HUDEP-2 (cell line): ENCODE data around the gene TRAPPC10.

Experiments used
- DNase-seq, 76 experiments: peaks; one replicate each; lab custom pipeline; 2025; ENCODE audit not compliant: unreplicated experiment in 76 of 76; lab: John Stamatoyannopoulos, UW

TRAPPC10 gene, protein sequence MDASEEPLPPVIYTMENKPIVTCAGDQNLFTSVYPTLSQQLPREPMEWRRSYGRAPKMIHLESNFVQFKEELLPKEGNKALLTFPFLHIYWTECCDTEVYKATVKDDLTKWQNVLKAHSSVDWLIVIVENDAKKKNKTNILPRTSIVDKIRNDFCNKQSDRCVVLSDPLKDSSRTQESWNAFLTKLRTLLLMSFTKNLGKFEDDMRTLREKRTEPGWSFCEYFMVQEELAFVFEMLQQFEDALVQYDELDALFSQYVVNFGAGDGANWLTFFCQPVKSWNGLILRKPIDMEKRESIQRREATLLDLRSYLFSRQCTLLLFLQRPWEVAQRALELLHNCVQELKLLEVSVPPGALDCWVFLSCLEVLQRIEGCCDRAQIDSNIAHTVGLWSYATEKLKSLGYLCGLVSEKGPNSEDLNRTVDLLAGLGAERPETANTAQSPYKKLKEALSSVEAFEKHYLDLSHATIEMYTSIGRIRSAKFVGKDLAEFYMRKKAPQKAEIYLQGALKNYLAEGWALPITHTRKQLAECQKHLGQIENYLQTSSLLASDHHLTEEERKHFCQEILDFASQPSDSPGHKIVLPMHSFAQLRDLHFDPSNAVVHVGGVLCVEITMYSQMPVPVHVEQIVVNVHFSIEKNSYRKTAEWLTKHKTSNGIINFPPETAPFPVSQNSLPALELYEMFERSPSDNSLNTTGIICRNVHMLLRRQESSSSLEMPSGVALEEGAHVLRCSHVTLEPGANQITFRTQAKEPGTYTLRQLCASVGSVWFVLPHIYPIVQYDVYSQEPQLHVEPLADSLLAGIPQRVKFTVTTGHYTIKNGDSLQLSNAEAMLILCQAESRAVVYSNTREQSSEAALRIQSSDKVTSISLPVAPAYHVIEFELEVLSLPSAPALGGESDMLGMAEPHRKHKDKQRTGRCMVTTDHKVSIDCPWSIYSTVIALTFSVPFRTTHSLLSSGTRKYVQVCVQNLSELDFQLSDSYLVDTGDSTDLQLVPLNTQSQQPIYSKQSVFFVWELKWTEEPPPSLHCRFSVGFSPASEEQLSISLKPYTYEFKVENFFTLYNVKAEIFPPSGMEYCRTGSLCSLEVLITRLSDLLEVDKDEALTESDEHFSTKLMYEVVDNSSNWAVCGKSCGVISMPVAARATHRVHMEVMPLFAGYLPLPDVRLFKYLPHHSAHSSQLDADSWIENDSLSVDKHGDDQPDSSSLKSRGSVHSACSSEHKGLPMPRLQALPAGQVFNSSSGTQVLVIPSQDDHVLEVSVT

DNA sequence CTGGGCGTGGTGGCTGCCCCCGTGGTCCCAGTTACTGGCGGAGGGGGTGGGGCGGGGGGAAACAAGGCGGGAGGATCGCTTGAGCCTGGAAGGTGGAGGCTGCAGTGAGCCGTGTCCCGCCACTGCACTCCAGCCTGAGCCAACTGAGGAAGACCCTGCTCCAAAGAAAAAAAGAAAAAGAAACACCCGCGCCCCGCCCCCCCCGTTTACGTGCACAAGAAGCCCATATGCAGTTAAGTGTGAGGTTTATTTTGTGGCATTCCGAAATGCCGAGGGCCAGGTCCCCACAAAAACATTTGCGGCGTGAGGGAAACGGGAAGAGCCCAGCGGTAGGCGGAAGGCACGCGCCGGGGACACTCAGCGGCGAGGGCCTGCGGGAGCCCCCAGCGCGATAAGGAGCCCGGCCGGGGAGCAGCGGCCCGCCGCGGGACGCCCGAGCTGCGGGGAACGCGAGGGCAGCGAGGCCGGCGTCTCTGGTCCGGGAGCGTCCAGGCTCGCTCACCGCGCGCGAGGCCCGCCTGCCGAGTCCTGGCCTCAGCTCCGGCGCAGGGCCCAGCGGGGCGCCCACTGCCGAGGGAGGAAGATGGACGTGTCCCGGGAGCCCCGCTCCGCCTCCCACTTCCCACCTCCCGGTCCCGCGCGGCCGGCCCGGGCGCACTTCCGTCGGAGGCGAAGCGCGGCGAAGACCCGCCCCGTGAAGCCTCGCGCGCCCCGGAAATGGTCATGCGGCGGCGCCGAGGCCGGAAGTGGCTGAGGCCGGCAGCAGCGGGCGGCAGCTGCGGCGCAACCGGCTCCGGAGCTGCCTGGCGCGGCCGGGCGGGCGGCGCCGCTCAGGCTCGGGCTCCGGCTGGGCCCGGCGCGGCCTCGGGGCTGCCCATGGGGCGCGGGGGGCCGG, at the start of gene TRAPPC10:
Gene TRAPPC10 (plus strand): TSS at position 731 of the 895 bp plus-strand sequence. CDS start 185 bp downstream, outside the sequence.
- DNase-seq = peak in 72 of 76 experiments; percentile 36 to 88 (median 73)

DNA sequence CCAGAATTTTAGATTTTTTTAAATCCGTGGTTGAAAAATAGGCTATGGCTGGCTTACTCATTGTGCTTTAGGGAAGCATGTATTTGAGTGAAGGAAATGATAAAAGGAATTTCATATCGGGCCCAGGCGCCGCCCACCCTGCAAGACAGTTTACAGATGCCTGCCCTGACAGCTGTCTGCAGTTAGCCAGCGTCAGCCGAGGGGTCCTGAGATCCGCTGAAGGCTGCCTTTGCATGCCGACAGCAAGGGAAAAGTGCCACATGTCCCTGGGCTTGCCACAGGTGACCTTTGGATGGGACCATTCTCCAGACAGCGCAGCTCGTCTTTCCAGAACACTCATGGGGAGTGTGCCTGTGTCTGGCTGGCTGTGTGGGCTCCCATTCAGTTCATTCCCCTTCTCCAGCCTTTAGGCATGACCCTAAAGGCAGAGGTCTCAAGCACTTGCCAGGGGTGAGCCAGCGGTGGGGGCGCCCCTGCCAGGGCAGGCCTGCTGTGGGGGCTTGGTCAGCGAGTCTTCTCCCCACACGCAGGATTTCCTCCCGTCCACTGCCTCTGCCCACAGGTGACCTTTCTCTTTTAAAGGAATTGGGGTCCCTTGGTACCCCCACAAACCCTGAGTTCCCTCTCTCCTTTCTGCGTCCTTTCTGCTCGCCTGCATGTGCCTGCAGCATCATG, 46.1 kb upstream of the TRAPPC10 start:
- no peak for DNase-seq

DNA sequence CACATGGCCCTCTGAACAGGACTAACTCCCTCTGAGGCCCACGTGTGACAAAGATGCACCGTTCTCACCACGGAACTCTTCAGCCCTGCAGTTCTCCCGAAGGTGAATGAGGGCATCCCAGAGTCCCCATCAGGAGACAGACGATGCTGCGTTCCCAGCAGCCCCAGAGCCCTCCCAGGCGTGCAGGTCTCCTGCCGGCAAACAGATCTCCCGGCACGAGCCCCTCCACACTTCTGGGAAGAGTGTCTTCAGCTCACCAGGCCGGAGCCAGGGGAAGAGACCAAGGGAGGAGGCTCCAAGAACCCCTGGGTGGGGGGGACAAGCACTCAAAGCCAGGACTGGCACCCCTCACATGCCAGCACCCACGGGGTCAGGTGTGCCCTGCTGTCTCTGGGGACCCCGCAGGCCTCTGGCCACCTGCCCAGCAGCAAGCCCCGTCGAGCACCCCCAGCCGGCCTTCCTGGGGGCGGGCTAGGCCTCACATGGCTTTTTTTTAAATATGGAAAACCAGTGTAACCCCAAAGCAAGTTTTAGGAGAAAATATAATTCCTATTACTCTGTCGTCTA, 45.1 kb upstream of the TRAPPC10 start:
- DNase-seq = no peak

DNA sequence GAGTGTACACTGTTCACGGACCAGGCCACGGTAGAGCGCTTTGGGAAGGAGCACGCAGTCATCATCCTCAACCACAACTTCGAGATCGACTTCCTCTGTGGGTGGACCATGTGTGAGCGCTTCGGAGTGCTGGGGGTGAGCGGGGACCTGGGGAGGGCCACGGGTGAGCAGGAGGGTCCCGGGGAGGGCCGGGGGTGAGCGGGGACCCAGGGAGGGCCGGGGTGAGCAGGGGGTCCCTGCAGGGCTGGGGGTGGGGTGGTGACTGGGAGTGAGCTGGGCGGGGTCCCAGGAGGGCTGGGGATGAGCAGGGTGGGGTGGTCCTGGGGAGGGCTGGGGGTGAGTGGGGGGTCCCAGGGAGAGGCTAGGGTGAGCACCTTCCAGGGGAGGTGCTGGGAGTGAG, 44.1 kb upstream of the TRAPPC10 start:
- DNase-seq = no peak

DNA sequence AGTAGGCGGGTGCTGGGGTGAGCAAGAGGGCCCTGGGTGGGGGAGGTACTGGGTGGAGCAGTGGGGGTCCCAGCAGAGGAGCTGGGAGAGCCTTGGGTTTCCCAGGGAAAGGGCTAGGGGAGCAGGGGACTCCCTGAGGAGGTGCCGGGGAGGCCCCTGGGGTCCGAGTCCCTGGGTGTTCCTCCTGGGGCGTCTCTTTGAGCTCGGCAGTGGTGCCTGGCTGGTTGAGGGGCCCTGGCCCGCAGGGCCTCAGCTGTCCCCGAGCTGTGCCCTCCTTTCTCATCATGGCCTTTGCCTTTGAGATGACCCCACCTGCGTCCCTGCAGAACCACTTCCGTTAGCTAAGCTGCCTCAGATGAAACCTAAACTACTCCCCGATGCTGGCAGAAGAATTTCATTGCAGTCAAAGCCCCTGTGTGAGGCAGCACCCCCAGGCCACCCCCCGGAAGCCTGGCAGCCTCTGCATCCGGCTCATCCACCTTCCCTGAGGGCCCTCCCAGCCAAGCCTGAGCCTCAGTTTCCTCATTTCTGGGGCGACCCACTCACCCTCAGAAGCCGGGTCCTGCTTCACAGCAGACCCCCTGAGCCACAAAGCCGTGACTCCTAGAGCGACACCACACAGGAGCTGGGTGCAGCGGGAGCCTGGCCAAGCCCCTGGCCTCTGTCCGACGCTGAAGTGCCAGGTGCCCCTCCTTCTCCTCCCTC, 43.5 kb upstream of the TRAPPC10 start:
- no peak for DNase-seq

DNA sequence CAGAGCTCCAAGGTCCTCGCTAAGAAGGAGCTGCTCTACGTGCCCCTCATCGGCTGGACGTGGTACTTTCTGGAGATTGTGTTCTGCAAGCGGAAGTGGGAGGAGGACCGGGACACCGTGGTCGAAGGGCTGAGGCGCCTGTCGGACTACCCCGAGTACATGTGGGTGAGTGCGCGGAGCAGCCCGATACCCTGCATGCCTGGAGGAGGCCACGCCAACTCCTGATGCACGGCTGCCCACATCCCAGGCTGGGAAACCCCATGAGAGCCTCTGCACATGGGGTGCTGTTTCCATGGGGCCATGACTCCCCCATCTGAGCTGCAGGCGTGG, 43.0 kb upstream of the TRAPPC10 start:
- DNase-seq = no peak

DNA sequence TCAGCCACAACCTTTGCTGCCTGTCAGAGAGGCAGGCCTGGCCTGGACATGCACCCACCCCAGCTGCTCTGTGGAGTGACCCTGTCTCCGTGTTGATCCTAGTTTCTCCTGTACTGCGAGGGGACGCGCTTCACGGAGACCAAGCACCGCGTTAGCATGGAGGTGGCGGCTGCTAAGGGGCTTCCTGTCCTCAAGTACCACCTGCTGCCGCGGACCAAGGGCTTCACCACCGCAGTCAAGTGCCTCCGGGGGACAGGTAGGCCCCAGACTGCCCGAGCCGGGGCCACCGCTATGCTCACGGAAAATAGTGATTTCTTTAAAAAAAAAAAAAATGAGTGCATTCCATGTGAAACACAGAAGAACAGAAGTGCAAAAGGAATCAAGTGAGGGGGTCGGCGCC, 41.6 kb upstream of the TRAPPC10 start:
- no peak for DNase-seq

DNA sequence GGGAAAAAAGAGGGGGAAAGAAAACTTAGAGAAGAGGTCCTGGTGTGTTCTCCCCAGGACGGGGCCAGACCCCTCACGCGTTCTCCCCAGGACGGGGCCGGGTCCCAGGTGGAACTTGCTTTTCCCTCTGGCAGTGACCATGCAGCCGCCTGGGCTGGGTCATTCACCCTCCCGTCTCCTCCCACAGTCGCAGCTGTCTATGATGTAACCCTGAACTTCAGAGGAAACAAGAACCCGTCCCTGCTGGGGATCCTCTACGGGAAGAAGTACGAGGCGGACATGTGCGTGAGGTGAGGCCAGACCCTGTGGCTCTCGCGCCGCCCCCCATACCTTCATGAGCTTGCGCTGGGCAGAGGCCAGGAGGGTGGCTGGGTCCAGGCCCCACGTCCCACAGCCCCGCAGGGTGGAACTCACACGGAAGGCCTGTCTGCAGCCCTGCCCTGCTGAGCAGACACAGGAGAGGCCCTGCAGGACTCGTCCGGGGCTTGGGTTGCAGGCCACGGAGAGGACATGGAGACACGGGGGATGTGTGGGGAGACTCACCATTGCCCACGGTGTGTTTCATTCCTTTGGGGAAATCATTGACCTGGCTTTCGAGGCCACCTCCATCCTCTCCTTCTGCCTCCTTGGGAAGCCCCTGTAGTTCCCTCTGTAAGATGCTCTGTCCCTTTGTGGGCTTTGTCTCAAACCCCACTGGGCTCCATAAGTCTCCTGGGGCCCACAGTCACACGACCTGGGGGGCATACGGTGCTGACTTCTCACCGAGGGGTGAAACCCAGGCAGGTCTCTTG, 40.7 kb upstream of the TRAPPC10 start:
- no peak for DNase-seq

DNA sequence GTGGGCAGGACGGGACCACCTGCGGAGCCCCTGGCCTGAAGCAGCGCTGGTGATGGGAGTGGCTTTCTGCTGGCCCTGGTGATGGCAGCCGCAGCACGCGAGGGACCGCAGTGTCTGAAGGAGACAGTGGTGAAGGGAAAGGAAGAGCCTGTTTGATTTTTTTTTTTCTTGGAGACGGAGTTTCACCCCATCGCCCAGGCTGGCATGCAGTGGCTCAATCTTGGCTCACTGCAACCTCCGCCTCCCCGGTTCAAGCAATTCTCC, 40.2 kb upstream of the TRAPPC10 start:
- no peak for DNase-seq

DNA sequence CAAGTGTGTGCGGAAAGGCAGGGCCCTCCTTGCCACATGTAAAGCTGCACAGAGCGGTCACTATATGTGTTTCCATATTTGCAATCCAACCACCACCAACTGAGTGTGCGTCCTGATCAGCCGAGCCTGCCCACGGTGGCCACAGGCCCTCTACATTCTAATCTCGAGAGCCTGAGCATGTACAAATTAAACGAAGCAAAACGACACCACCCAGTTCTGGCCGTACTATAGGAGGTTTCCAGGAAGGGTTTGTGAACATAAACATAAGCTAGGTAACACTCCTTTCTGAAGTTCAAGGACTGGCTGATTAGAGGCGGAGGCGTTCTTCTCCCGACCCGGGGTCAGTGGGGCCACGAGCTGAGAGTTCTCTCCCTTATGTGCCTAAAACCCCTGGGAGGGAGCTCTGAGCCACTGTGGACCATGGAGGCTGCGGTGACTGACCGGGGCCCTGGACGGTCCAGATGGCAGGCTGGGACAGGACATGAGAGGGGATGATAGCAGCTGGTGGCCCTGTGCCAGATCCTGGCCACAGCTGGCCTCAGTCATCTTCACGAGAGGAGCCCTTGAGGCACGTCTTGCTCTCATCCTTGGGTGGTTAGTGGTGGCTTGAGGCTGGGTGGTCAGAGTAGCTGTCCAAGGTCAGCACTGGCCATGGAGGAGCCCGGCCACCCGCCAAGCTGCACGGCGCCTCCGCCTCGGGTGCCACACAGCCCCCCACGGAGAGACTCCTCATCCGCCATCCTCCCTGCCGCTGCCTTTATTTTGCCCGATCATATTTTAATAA, 39.1 kb upstream of the TRAPPC10 start:
- no peak for DNase-seq

DNA sequence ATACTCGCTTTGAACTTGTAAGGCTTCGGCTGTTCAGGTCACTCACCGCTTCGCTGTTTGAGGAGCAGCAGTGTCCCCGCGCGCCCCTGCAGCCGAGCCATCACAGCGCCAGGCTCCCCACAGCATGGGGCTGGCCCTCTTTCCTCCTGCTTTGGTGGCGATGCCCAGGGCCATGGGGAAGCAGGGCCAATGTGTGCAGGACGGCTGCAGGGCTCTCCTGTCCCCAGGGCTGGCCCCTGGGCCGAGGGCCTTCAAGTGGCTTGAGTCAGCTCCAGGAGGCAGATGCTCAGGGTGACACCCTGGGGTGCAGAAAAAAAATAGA, 38.5 kb upstream of the TRAPPC10 start:
- no peak for DNase-seq

DNA sequence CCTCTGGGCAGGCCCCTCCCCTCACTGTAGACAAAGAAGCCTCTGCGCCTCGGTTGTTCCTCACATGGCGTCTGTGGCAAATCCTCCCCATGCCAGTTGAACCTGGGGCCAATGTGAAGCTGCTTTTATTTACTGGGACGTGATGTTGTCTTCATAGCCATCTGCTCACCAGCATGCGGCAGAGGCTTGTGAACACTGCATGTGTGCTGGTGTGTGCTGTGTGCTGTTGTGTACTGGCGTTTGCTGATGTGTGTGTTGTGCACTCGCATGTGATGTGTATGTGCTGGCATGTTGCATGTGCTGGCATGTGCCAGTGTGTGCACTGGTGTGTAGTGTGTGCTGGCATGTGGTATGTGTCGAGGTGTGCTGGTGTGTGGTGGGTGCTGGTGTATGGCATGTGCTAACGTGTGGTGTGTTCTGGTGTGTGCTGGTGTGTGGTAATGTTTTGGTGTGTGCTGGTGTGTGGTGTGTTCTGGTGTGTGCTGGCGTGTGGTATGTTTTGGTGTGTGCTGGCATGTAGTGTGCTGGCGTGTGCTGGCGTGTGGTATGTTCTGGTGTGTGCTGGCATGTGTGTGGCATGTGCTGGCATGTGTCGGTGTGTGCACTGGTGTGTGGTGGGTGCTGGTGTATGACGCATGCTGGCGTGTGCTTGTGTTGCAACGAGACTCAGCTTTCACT, 37.2 kb upstream of the TRAPPC10 start:
- no peak for DNase-seq

DNA sequence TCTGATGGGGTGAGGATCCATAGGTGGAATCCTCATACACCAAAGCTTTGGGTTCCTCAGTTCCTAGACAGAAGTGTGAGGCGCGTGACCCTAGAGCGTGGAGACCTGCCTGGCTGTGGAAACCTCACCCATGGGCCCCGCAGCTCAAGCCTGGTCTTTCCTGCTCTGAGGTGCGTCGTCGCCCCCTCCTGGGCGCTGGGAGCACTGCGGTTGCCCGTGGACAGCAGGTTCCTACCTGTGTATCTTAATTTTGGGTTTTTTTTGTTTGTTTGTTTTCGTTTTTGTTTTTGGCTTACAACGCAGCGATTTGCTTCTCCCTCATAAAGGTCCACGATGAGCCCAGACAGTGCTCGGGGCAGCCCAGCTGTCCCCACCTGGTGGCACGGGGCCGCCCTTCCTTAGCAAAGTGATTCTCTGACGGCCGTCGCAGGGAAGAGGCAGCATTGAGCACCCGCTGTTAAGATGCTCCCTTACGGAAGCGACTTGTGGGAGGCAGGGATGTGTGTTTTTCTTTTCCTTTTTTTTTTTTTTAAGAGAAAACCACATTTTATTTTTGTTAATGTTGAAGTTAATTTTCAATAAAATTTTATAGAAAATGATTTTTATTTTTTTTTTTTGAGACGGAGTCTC, 36.5 kb upstream of the TRAPPC10 start:
- DNase-seq = peak in 69 of 76 experiments; percentile 12 to 85 (median 69)

DNA sequence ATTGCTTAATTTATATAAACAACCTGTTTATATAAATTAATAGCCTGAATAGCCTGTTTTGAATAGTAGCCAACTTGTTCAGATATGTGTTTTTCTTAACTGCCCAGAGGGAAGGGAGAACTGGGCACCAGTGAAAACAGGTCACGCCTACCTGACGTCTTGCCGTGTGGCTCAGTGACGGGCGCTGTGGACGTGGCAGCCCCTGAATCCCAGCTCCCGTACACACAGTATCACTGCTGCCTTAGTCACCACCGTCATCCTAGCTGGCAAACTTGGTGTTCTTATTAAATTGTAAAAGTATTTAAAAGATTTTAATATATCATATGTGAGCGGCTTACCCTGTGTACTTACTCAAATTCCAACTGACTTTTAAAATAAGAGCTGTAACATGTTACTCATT, 35.4 kb upstream of the TRAPPC10 start:
- no peak for DNase-seq

DNA sequence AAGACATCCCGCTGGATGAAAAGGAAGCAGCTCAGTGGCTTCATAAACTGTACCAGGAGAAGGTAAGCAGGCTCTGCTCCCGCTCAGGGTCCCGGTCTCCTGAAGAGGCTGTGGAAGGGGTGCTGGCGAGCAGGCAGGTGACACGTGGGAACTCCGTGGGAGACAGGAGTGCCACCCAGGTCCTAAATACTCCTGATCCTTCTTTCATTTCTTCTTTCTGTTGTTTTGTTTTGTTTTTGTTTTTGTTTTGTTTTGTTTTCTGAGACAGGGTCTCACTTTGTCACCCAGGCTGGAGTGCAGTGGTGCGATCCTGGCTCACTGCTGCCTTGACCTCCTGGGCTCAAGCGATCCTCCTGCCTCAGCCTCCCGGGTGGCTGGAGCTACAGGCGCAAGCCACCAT, 34.0 kb upstream of the TRAPPC10 start:
- no peak for DNase-seq

DNA sequence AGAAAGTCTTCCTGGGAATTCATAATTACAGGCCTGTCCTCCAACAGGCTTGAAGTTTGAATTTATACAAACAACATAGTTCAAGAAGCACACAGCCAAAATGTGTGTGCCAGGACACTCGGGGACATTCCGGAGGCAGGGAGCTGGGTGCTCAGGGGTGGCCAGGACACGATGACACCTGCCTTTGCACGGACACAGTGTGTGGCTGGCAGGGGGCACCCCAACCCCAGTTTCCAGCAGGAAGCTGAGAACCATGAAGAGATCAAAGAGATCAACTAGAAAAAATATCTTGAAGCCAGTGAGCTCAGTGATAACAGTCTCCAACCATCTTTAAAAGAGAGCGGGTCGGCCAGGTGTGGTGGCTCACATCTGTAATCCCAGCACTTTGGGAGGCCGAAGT, 32.5 kb upstream of the TRAPPC10 start:
- DNase-seq = no peak
